Psoas muscle (tissue), 8 donors: Measurements from ENCODE around the gene PDZRN4. TPM values are rescaled to one million over a fixed set of nuclear protein-coding genes. Genes with fewer than 3 reads are reported as not detected.

Source experiments
- ATAC-seq, 4 donors: fragments of 200-7000 bp; cut with Tn5 transposase; one replicate each; pipeline ENCODE4 v1.9.1; 2020; ENCODE audit warnings: moderate library complexity in 3 of 4, mild to moderate bottlenecking in 2 of 4
- DNase-seq, 2 donors: peaks; one replicate each; pipeline ENCODE4 v3.0.0-alpha.2; 2020
- H3K27ac ChIP-seq: fragments of 200-600 bp; one replicate; pipeline ENCODE4 v1.8.0; 2022
- H3K27me3 ChIP-seq, 3 donors: fragments of 200-600 bp in 1 of 3; one replicate each; pipeline versions ENCODE4 v1.6.1 to v1.8.0; 2013 to 2022; ENCODE audit warnings: low read length in 2 of 3, mild to moderate bottlenecking in 2 of 3, moderate library complexity in 1 of 3; ENCODE audit not compliant: insufficient read depth in 3 of 3
- H3K36me3 ChIP-seq, 2 donors: fragments of 200-600 bp in 1 of 2; one replicate each; pipeline versions ENCODE4 v1.6.1 to v1.8.0; 2013 to 2022; ENCODE audit warnings: low read depth in 1 of 2, mild to moderate bottlenecking in 1 of 2, moderate library complexity in 1 of 2; ENCODE audit not compliant: insufficient read depth in 1 of 2
- H3K4me1 ChIP-seq: fragments of 200-600 bp; one replicate; pipeline ENCODE4 v1.8.0; 2022
- H3K4me3 ChIP-seq: fragments of 200-600 bp; one replicate; pipeline ENCODE4 v1.8.0; 2022; ENCODE audit warnings: mild to moderate bottlenecking
- H3K9me3 ChIP-seq: fragments of 200-600 bp; one replicate; pipeline ENCODE4 v1.8.0; 2022
- CTCF ChIP-seq: fragments of 200-600 bp; IDR thresholded peaks from one replicate; pipeline ENCODE4 v1.8.0; 2022; ENCODE audit warnings: antibody characterized with exemption
- WGBS, 3 donors: extraction: QIAGEN DNeasy Blood & Tissue Kit; methylation state at CpG; one replicate each; pipeline versions ENCODE4 v1.1.6 to v1.1.7; 2013; 5-methylcytosine and 5-hydroxymethylcytosine counted together
- intact Hi-C, 2 donors: fragments of 100-400 bp; cut with DNase I; formaldehyde crosslinking; loops; one replicate each; pipeline versions ENCODE4 v1.11.0 to v1.14.2; 2022
- polyA plus RNA-seq, 3 donors: library from polyadenylated mRNA; stranded (reverse); fragments of 200-250 nt; gene quantifications; one replicate each; pipeline ENCODE4 v1.2.3, GENCODE V29; 2013
- total RNA-seq, 4 donors: library from RNA; stranded (reverse); fragmentation: NEBNext Ultra II Directional in 2 of 4; extraction: Animal tissue kit (Norgen Biotek cat#: 25700) in 2 of 4; gene quantifications; one replicate each; pipeline versions ENCODE4 v1.2.1 to v1.2.4, GENCODE V29; 2021 to 2023
- donor health status: healthy with polysubstance abuse.
- donor health status: DM: no; HTN: no; CAD: no; lungs with moderate emphysema.
- donor health status: Bipolar disorder and iron deficiency.
- donor health status: healthy.
- donor health status: DM: yes; HTN: yes; CAD: no.
- donor health status: DM: no; HTN: no; CAD: no.
- donor health status: DM: no; HTN: no; CAD: no.
- donor health status: DM: yes; HTN: yes; CAD: no.

Gene PDZRN4
- total and polyA plus RNA-seq, 7 donors, result 0.11 to 0.39 (median 0.20) TPM; not detected in 1

- WGBS, 3 donors, result 59 to 70% (median 59%) methylated on average over 4 of the region's 4 CpGs
- Histone ChIP-seq H3K36me3 (no peaks in the 10 kb centered on the region), H3K4me1 (no peaks in the 10 kb centered on the region)
These were observed 139.2 kb downstream of the PDZRN4 start for GRCh38 chr12:41327096-41327895.

DNA sequence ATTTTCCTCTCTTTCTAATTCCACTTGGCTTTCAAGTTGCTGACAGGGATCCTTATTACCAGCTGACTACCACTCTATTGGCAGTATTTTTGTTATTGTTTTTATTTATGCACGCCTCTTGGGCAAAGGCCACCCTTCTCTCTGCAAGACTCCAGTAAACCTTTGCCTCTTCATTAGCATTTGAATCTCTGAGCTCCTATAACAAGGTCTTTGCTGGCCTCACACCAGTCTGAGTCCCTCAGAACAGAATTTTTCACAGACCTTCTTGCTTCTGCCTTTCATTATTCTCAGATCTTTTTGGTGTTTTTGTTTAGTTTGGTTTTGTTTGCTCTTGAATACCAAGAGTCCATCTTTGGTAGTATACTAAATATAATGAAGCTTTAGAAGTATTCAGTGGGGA lies 145.9 kb downstream of the PDZRN4 start:
- WGBS, 3 donors, result 41 to 59% (median 52%) methylated on average over 1 of the region's 1 CpG
- intact Hi-C loops, result no loop called here
- DNase-seq, result no peak
- no peak overlapping the region for H3K27ac ChIP-seq
- no peaks in the 10 kb centered on the region for H3K4me1 ChIP-seq
- ATAC-seq, result no peak
- TF ChIP-seq CTCF, result no peak
- no peaks in the 10 kb centered on the region for H3K9me3 ChIP-seq
- H3K4me3 ChIP-seq, result no peak overlapping the region
- no peaks in the 10 kb centered on the region for H3K36me3 ChIP-seq
- no peaks in the 10 kb centered on the region for H3K27me3 ChIP-seq

More at GRCh38 chr12:41327096-41327895, 139.2 kb downstream of the PDZRN4 start:
- Histone ChIP-seq H3K27me3 (no peaks in the 10 kb centered on the region), H3K4me3 (no peak overlapping the region), H3K27ac (no peak overlapping the region), H3K9me3 (no peaks in the 10 kb centered on the region)
- no peak for TF ChIP-seq CTCF
- ATAC-seq (no peak), DNase-seq (no peak)
- intact Hi-C loops, result no loop called here

GRCh38 chr12:41334390-41334789 lies 146.3 kb downstream of the PDZRN4 start:
- DNase-seq (no peak), ATAC-seq (no peak)
- no peak for TF ChIP-seq CTCF
- Histone ChIP-seq H3K4me1 (no peaks in the 10 kb centered on the region), H3K36me3 (no peaks in the 10 kb centered on the region), H3K27ac (no peak overlapping the region), H3K27me3 (no peaks in the 10 kb centered on the region), H3K4me3 (no peak overlapping the region), H3K9me3 (no peaks in the 10 kb centered on the region)
- WGBS, 3 donors, result 47 to 60% (median 55%) methylated on average over 1 of the region's 1 CpG
- intact Hi-C loops, result no loop called here

DNA sequence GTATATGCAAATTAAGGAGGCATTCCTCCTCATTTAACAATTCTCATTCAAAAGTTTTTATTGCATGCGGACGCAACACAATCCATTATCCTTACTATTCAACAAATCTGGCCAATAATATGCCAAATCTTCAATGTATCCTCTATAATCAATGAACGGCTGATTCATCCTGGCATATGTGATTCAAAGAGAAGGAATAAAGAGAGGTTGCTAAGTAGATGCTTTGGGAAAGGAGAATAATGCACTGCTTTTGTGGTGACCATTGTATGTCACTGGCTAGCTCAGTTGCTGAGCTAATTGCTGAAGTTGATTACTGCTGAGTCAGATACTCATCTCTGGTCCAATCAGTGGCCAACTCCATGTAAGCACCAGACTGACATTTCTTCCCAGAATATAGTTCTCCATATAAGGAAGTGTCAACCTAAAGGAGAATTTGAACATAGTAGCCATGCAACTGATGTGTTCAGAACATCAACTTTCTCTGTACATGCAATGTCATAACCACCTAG lies 148.0 kb downstream of the PDZRN4 start:
- H3K4me3 ChIP-seq, result no peak overlapping the region
- 33 to 66% (median 65%) methylated on average over 3 of the region's 3 CpGs for WGBS, 3 donors
- no peak for ATAC-seq

More for the DNA sequence above, 148.0 kb downstream of the PDZRN4 start:
- intact Hi-C loops, result no loop called here
- Histone ChIP-seq H3K4me1 (no peaks in the 10 kb centered on the region), H3K36me3 (no peaks in the 10 kb centered on the region), H3K9me3 (no peaks in the 10 kb centered on the region), H3K27ac (no peak overlapping the region), H3K27me3 (no peaks in the 10 kb centered on the region)
- DNase-seq, result no peak
- no peak for TF ChIP-seq CTCF
